GM12872 (cell line): ENCODE measurements around the gene DNAJA4.

Experiments used
- CTCF ChIP-seq: IDR thresholded peaks from 3 replicates; pipeline ENCODE4 v1.5.1; 2011; ENCODE audit warnings: low read depth, mild to moderate bottlenecking, low read length, moderate library complexity; ENCODE audit not compliant: insufficient read depth

The DNAJA4 gene

GRCh38 chr15:78272316-78272715, 8.0 kb downstream of the DNAJA4 start:
- TF ChIP-seq CTCF: no peak

GRCh38 chr15:78272776-78273175, 8.4 kb downstream of the DNAJA4 start:
- no peak for TF ChIP-seq CTCF

GRCh38 chr15:78274994-78275393, 10.6 kb downstream of the DNAJA4 start:
- no peak for TF ChIP-seq CTCF

GRCh38 chr15:78276064-78276943, 11.9 kb downstream of the DNAJA4 start:
- no peak for TF ChIP-seq CTCF

- TF ChIP-seq CTCF: no peak
Measured at GRCh38 chr15:78280319-78281072, 16.1 kb downstream of the DNAJA4 start.

GRCh38 chr15:78282324-78282723, 18.0 kb downstream of the DNAJA4 start:
- no peak for TF ChIP-seq CTCF

- no peak for TF ChIP-seq CTCF
Measured at GRCh38 chr15:78284758-78285157, 20.4 kb downstream of the DNAJA4 start.
